ENCODE results near the gene TLK1.

TLK1 gene

GRCh38 chr2:171160119-171160955 is at the start of gene TLK1:
TSS of gene TLK1 (minus strand) at chr2:171160893. CDS start at chr2:171160428, 465 bp downstream.
- peak; percentile 59 for DNase-seq (ENCODE audit: low spot score)

GRCh38 chr2:171210216-171210863 is 49.6 kb upstream of the TLK1 start:
- DNase-seq (ENCODE audit: low spot score) = no peak

- no peak for DNase-seq (ENCODE audit: low spot score)
Measured at GRCh38 chr2:171208657-171209056, 48.0 kb upstream of the TLK1 start.

GRCh38 chr2:171206422-171207115 is 45.9 kb upstream of the TLK1 start:
- DNase-seq (ENCODE audit: low spot score) = no peak

GRCh38 chr2:171205551-171205950 is 44.9 kb upstream of the TLK1 start:
- DNase-seq (ENCODE audit: low spot score) = no peak

- DNase-seq (ENCODE audit: low spot score) = no peak
Measured at GRCh38 chr2:171201767-171202166, 41.1 kb upstream of the TLK1 start.

- no peak for DNase-seq (ENCODE audit: low spot score)
Measured at GRCh38 chr2:171201271-171201670, 40.6 kb upstream of the TLK1 start.

GRCh38 chr2:171200469-171200868 is 39.8 kb upstream of the TLK1 start:
- DNase-seq (ENCODE audit: low spot score) = no peak

- DNase-seq (ENCODE audit: low spot score) = no peak
Measured at GRCh38 chr2:171191021-171191420, 30.3 kb upstream of the TLK1 start.

GRCh38 chr2:171187819-171188218 is 27.1 kb upstream of the TLK1 start:
- no peak for DNase-seq (ENCODE audit: low spot score)

GRCh38 chr2:171187177-171187576 is 26.5 kb upstream of the TLK1 start:
- no peak for DNase-seq (ENCODE audit: low spot score)

- no peak for DNase-seq (ENCODE audit: low spot score)
Measured at GRCh38 chr2:171185941-171186340, 25.2 kb upstream of the TLK1 start.

- no peak for DNase-seq (ENCODE audit: low spot score)
Measured at GRCh38 chr2:171185165-171185818, 24.6 kb upstream of the TLK1 start.

- no peak for DNase-seq (ENCODE audit: low spot score)
Measured at GRCh38 chr2:171181064-171182049, 20.7 kb upstream of the TLK1 start.

- DNase-seq (ENCODE audit: low spot score) = no peak
Measured at GRCh38 chr2:171180229-171180930, 19.7 kb upstream of the TLK1 start.

- no peak for DNase-seq (ENCODE audit: low spot score)
Measured at GRCh38 chr2:171178993-171179392, 18.3 kb upstream of the TLK1 start.

GRCh38 chr2:171176516-171176915 is 15.8 kb upstream of the TLK1 start:
- DNase-seq (ENCODE audit: low spot score) = no peak

- DNase-seq (ENCODE audit: low spot score) = no peak
Measured at GRCh38 chr2:171174075-171174474, 13.4 kb upstream of the TLK1 start.

GRCh38 chr2:171173087-171173486 is 12.4 kb upstream of the TLK1 start:
- DNase-seq (ENCODE audit: low spot score) = no peak

- no peak for DNase-seq (ENCODE audit: low spot score)
Measured at GRCh38 chr2:171171808-171172207, 11.1 kb upstream of the TLK1 start.
